ENCODE data around the gene NUP210L. TPM values are rescaled to one million over a fixed set of nuclear protein-coding genes. Genes with fewer than 3 reads are reported as not detected.

Gene NUP210L
- total and polyA plus RNA-seq, 2 of the 13 experiments (the other 11 are each of a cell fraction or from before 2014, with no cell fraction given), result not detected

DNA sequence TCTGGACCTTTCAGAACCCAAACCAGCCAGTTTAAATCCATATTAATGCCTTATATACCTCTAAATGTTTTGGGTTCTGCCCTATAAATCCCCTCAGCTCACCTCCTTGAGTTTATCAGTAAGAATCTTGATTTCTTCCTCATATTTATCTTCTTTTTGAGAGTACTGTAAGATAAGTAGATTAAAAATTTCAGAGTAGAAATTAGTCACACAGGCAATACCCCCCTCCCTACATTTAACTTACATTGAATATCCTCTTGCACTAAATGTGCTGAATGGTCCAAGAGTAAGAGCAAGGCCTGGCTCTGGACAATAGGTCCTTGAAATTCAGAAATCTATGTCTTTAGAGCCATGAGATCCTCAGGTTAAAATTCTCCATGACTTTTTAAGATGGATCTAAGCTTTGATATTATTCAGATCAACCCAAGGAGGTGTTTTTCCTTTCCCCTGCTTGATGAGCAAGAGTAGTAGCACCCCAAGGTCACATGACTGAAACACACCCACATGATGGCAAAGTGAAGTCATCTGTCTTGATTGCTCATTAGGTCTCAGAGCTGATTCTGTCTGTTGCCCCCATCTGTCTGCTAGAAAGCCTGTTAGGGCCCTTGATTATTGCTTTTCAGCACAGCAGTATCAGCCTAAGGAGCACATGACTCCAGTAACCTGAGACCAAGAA, 15.8 kb upstream of the NUP210L start:
- TF ChIP-seq TRIM22 (IDR thresholded peaks at IDR 0.05), result no peak
- peaks cover 10% of the 10 kb centered on the region for H3K79me2 ChIP-seq (ENCODE audit: insufficient read depth, low read length)
- POLR2A ChIA-PET, result no interaction called here
- FAIRE-seq (no peak), ATAC-seq (no peak), DNase-seq (ENCODE audit: low spot score) (no peak)
- H3K9ac ChIP-seq (ENCODE audit: insufficient read depth, low read depth, low read length), result no peak overlapping the region
- CTCF ChIA-PET (ENCODE audit: low intra/inter-chr PET ratio, low total read pairs), result no interaction called here
- no TSS peak for BruUV-seq (replicated peaks)
- no peaks in the 10 kb centered on the region for H3K4me1 ChIP-seq (ENCODE audit: insufficient read depth, low read length)
- H3K27me3 ChIP-seq (ENCODE audit: control insufficient read depth in 1 of 2, insufficient read depth in 2 of 2, low read length in 2 of 2), result no peaks in the 10 kb centered on the region
- H3K36me3 ChIP-seq (replicated peaks in 1 of 2; ENCODE audit: control insufficient read depth in 1 of 2, insufficient read depth in 2 of 2, low read length in 2 of 2), result peaks cover 32 to 82% of the 10 kb centered on the region in 2 experiments
- no peak overlapping the region for H3K27ac ChIP-seq (ENCODE audit: extremely low read length, insufficient read depth, low read length)
- no peaks in the 10 kb centered on the region for H3K9me3 ChIP-seq (ENCODE audit: low read length)
- in situ Hi-C loops (cut with HindIII; ENCODE audit: extremely low pct_ligation_motif_present, low pct_unique_long_range_greater_than_20kb), result no loop called here
- H3K4me3 ChIP-seq (replicated peaks in 1 of 3; ENCODE audit: insufficient read depth in 1 of 3, low read depth in 2 of 3, low read length in 3 of 3), result no peak overlapping the region
- intact Hi-C loops (cut with micrococcal nuclease; ENCODE audit: unreplicated experiment), result no loop called here
- no peak overlapping the region for H3K4me2 ChIP-seq (ENCODE audit: low read depth, low read length)
- H4K20me1 ChIP-seq (ENCODE audit: insufficient read depth, low read length), result no peaks in the 10 kb centered on the region; the same call in 1 of the 2 replicates
- H2AFZ ChIP-seq (ENCODE audit: low read length), result no peak overlapping the region

DNA sequence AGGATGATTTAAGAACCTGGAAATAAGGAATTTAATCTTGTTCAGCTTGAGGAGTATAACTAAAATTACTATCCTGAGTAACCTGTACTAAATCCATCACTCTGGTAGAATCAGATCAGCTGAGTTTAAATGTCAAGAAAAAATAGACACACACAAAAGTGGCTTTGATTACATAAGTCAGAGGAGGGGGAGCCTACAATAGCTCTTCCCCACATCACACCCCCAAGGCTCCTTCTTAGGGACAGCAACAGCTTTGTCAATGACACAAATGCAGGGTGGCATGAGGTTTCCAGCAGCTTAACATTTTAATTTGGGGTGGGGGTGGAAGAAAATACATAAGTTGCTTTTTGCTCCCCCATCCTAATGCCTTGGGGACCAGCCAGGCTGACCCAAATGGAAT, 12.6 kb upstream of the NUP210L start:
- POLR2A ChIA-PET, result no interaction called here
- FAIRE-seq, result no peak
- TF ChIP-seq, protein P1, sequence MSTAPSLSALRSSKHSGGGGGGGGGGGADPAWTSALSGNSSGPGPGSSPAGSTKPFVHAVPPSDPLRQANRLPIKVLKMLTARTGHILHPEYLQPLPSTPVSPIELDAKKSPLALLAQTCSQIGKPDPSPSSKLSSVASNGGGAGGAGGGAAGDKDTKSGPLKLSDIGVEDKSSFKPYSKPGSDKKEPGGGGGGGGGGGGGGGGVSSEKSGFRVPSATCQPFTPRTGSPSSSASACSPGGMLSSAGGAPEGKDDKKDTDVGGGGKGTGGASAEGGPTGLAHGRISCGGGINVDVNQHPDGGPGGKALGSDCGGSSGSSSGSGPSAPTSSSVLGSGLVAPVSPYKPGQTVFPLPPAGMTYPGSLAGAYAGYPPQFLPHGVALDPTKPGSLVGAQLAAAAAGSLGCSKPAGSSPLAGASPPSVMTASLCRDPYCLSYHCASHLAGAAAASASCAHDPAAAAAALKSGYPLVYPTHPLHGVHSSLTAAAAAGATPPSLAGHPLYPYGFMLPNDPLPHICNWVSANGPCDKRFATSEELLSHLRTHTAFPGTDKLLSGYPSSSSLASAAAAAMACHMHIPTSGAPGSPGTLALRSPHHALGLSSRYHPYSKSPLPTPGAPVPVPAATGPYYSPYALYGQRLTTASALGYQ (CRISPR knock-in tag; IDR thresholded peaks at IDR 0.05), result no peak
- TF ChIP-seq AGO1 (IDR thresholded peaks at IDR 0.05; ENCODE audit: low read depth, low read length, poor library complexity, severe bottlenecking) (no peak), ARID4A (CRISPR knock-in tag; IDR thresholded peaks at IDR 0.05; ENCODE audit: borderline replicate concordance) (no peak), ZFAT (CRISPR knock-in tag; conservative IDR thresholded peaks at IDR 0.05) (no peak), SP5 (CRISPR knock-in tag; IDR thresholded peaks at IDR 0.05; ENCODE audit: borderline replicate concordance, low read depth) (no peak), ZFP37 (CRISPR knock-in tag; IDR thresholded peaks at IDR 0.05; ENCODE audit: borderline replicate concordance) (no peak), TEAD3 (CRISPR knock-in tag; optimal IDR thresholded peaks at IDR 0.05; ENCODE audit: borderline replicate concordance) (no peak), TBP (CRISPR knock-in tag; IDR thresholded peaks at IDR 0.05) (no peak)
- TF ChIP-seq, protein P2, sequence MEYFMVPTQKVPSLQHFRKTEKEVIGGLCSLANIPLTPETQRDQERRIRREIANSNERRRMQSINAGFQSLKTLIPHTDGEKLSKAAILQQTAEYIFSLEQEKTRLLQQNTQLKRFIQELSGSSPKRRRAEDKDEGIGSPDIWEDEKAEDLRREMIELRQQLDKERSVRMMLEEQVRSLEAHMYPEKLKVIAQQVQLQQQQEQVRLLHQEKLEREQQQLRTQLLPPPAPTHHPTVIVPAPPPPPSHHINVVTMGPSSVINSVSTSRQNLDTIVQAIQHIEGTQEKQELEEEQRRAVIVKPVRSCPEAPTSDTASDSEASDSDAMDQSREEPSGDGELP (IDR thresholded peaks at IDR 0.05; ENCODE audit: borderline replicate concordance, low read depth), result no peak

More for the DNA sequence above, 12.6 kb upstream of the NUP210L start:
- CTCF ChIA-PET (ENCODE audit: low intra/inter-chr PET ratio, low total read pairs), result no interaction called here
- intact Hi-C loops (cut with micrococcal nuclease; ENCODE audit: unreplicated experiment) (no loop called here), in situ Hi-C loops (cut with HindIII; ENCODE audit: extremely low pct_ligation_motif_present, low pct_unique_long_range_greater_than_20kb) (no loop called here)
- BruUV-seq (replicated peaks), result no TSS peak
- DNase-seq (ENCODE audit: low spot score), result no peak
- Histone ChIP-seq H3K9ac (ENCODE audit: insufficient read depth, low read depth, low read length) (no peak overlapping the region), H3K9me3 (ENCODE audit: low read length) (no peaks in the 10 kb centered on the region), H3K79me2 (ENCODE audit: insufficient read depth, low read length) (no peaks in the 10 kb centered on the region), H3K4me2 (ENCODE audit: low read depth, low read length) (no peak overlapping the region), H3K27me3 (ENCODE audit: control insufficient read depth in 1 of 2, insufficient read depth in 2 of 2, low read length in 2 of 2) (no peaks in the 10 kb centered on the region), H3K27ac (ENCODE audit: extremely low read length, insufficient read depth, low read length) (no peak overlapping the region), H3K36me3 (replicated peaks in 1 of 2; ENCODE audit: control insufficient read depth in 1 of 2, insufficient read depth in 2 of 2, low read length in 2 of 2) (peaks cover 34 to 90% of the 10 kb centered on the region in 2 experiments), H3K4me3 (replicated peaks in 1 of 3; ENCODE audit: insufficient read depth in 1 of 3, low read depth in 2 of 3, low read length in 3 of 3) (no peak overlapping the region), H3K4me1 (ENCODE audit: insufficient read depth, low read length) (no peaks in the 10 kb centered on the region), H4K20me1 (ENCODE audit: insufficient read depth, low read length) (no peaks in the 10 kb centered on the region), H2AFZ (ENCODE audit: low read length) (no peak overlapping the region)
- no peak for ATAC-seq

All from HepG2 (cell line).